ENCODE results near the gene PCDHA11. TPM values are rescaled to one million over a fixed set of nuclear protein-coding genes. Genes with fewer than 3 reads are reported as not detected.

The PCDHA11 gene
- total and polyA plus RNA-seq, 8 donors = 0.03 to 1.1 (median 0.32) TPM; not detected in 4

DNA sequence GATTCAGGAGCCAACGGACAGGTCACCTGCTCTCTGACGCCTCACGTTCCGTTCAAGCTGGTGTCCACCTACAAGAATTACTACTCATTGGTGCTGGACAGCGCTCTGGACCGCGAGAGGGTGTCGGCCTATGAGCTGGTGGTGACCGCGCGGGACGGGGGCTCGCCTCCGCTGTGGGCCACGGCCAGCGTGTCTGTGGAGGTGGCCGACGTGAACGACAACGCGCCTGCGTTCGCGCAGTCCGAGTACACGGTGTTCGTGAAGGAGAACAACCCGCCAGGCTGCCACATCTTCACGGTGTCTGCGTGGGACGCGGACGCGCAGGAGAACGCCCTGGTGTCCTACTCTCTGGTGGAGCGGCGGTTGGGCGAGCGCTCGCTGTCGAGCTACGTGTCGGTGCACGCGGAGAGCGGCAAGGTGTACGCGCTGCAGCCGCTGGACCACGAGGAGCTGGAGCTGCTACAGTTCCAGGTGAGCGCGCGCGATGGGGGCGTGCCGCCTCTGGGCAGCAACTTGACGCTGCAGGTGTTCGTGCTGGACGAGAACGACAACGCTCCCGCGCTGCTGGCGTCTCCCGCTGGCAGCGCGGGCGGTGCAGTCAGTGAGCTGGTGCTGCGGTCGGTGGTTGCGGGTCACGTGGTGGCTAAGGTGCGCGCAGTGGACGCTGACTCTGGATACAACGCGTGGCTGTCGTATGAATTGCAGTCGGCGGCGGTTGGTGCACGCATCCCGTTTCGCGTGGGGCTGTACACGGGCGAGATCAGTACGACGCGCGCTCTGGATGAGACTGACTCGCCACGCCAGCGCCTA, 11.4 kb upstream of the PCDHA11 start:
- no peaks in the 10 kb centered on the region for H3K36me3 ChIP-seq
- peaks cover 16 to 72% (median 62%) of the 10 kb centered on the region in 4 donors for H3K9me3 ChIP-seq
- intact Hi-C loops (cut with DNase I; ENCODE audit: low total_unique reads) = no loop called here
- no peak for DNase-seq
- TF ChIP-seq POLR2AphosphoS5 (IDR thresholded peaks at IDR 0.05) = no peak
- TF ChIP-seq, protein P1, sequence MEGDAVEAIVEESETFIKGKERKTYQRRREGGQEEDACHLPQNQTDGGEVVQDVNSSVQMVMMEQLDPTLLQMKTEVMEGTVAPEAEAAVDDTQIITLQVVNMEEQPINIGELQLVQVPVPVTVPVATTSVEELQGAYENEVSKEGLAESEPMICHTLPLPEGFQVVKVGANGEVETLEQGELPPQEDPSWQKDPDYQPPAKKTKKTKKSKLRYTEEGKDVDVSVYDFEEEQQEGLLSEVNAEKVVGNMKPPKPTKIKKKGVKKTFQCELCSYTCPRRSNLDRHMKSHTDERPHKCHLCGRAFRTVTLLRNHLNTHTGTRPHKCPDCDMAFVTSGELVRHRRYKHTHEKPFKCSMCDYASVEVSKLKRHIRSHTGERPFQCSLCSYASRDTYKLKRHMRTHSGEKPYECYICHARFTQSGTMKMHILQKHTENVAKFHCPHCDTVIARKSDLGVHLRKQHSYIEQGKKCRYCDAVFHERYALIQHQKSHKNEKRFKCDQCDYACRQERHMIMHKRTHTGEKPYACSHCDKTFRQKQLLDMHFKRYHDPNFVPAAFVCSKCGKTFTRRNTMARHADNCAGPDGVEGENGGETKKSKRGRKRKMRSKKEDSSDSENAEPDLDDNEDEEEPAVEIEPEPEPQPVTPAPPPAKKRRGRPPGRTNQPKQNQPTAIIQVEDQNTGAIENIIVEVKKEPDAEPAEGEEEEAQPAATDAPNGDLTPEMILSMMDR (IDR thresholded peaks at IDR 0.05) = no peak
- no peak for TF ChIP-seq EP300 (IDR thresholded peaks at IDR 0.05)
- no peak for TF ChIP-seq POLR2A (IDR thresholded peaks at IDR 0.05)
- no peaks in the 10 kb centered on the region for H3K4me1 ChIP-seq
- H3K27ac ChIP-seq = no peak overlapping the region
- peaks cover 0 to 60% (median 4%) of the 10 kb centered on the region in 3 donors for H3K27me3 ChIP-seq
- WGBS, 5 donors = 56 to 63% (median 60%) methylated on average over 64 to 94 of the region's 94 CpGs; no CpG with 5 or more reads in 1 of the 5 donors
- H3K4me3 ChIP-seq = no peak overlapping the region

DNA sequence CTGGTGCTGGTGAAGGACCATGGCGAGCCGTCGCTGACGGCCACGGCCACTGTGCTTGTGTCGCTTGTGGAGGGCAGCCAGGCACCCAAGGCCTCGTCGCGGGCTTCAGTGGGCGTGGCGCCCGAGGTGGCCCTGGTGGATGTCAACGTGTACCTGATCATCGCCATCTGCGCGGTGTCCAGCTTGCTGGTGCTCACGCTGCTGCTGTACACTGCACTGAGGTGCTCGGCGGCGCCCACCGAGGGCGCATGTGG, 10.8 kb upstream of the PCDHA11 start:
- Histone ChIP-seq H3K4me3 (no peak overlapping the region), H3K36me3 (no peaks in the 10 kb centered on the region), H3K27me3 (peaks cover 0 to 60% (median 4%) of the 10 kb centered on the region in 3 donors), H3K9me3 (peaks cover 21 to 72% (median 64%) of the 10 kb centered on the region in 4 donors), H3K4me1 (no peaks in the 10 kb centered on the region), H3K27ac (no peak overlapping the region)
- intact Hi-C loops (cut with DNase I; ENCODE audit: low total_unique reads) = no loop called here
- DNase-seq = no peak
- no peak for TF ChIP-seq POLR2A (IDR thresholded peaks at IDR 0.05)
- TF ChIP-seq, protein P1 (IDR thresholded peaks at IDR 0.05) = no peak
- TF ChIP-seq POLR2AphosphoS5 (IDR thresholded peaks at IDR 0.05) = no peak
- no peak for TF ChIP-seq EP300 (IDR thresholded peaks at IDR 0.05)
- 58 to 74% (median 65%) methylated on average over 11 to 22 of the region's 22 CpGs; no CpG with 5 or more reads in 2 of the 5 donors for WGBS, 5 donors

DNA sequence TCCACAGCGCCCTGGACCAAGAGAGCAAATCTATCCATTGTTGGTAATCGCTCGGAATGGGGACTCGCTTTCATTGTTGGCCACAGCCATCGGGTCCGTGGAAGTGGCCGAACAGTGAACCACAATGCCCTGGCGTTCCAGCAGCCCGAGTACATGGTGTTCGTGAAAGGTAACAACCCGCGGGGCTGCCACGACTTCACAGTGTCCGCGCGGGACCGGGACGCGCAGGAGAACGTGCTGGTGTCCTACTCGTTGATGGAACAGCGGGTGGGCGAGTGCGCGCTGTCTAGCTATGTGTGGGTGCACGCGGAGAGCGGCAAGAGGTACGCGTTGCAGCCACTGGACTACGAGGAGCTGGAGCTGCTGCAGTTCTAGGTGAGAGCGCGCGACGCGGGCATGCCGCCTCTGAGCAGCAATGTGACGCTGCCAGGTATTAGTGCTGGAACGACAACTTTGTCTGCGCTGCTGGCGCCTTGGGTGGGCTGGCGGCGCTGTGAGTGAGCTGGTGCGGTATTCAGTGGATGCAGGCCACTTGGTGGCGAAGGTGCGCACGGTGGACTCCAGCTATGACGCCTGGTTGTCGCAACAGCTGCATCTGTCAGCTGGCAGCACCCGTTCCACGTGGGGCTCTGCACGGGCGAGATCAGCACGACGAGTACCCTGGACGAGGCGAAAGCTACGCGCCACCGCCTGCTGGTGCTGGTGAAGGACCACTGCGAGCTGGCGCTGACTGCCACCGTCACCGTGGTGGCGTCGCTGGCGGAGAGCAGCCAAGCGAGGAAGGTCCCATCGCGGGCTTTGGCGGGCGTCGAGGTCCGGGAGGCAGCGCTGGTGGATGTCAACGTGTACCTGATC, 6.1 kb upstream of the PCDHA11 start:
- H3K4me1 ChIP-seq = no peaks in the 10 kb centered on the region
- H3K4me3 ChIP-seq = no peak overlapping the region
- TF ChIP-seq POLR2A (IDR thresholded peaks at IDR 0.05) (no peak), EP300 (IDR thresholded peaks at IDR 0.05) (no peak), POLR2AphosphoS5 (IDR thresholded peaks at IDR 0.05) (no peak)
- intact Hi-C loops (cut with DNase I; ENCODE audit: low total_unique reads) = no loop called here
- WGBS, 5 donors = 44 to 53% (median 47%) methylated on average over 64 to 76 of the region's 76 CpGs
- peaks cover 19 to 52% (median 39%) of the 10 kb centered on the region in 4 donors for H3K9me3 ChIP-seq
- DNase-seq = no peak
- H3K27me3 ChIP-seq = peaks cover 0 to 35% (median 4%) of the 10 kb centered on the region in 3 donors
- no peak overlapping the region for H3K27ac ChIP-seq
- no peaks in the 10 kb centered on the region for H3K36me3 ChIP-seq

DNA sequence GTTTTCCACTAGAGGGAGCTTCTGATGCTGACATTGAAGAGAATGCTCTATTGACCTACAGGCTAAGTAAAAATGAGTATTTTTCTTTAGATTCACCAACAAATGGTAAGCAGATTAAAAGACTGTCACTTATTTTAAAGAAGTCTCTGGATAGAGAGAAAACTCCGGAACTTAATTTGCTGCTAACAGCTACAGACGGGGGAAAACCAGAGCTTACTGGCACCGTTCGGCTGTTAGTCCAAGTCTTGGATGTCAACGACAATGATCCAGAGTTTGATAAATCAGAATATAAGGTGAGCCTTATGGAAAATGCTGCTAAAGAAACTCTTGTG, 764 bp downstream of the PCDHA11 start:
- no peak for TF ChIP-seq EP300 (IDR thresholded peaks at IDR 0.05)
- TF ChIP-seq POLR2A (IDR thresholded peaks at IDR 0.05) = no peak
- TF ChIP-seq POLR2AphosphoS5 (IDR thresholded peaks at IDR 0.05) = no peak
- TF ChIP-seq, protein P1 (IDR thresholded peaks at IDR 0.05) = no peak
- peaks cover 0 to 39% (median 5%) of the 10 kb centered on the region in 3 donors for H3K27me3 ChIP-seq
- H3K4me3 ChIP-seq = no peak overlapping the region
- intact Hi-C loops (cut with DNase I; ENCODE audit: low total_unique reads) = no loop called here
- no peak for DNase-seq
- peaks cover 6 to 52% (median 43%) of the 10 kb centered on the region in 4 donors for H3K9me3 ChIP-seq
- H3K4me1 ChIP-seq = no peaks in the 10 kb centered on the region
- H3K27ac ChIP-seq = no peak overlapping the region
- WGBS, 5 donors = 53 to 59% (median 56%) methylated on average over 5 of the region's 5 CpGs
- no peaks in the 10 kb centered on the region for H3K36me3 ChIP-seq
